ENCODE measurements around the gene CXCL11.
"Not testable (repeated sequence)": the region's sequence is repeated elsewhere in the genome, so short reads cannot be mapped to it uniquely, and the experiment has no call there.

The CXCL11 gene

GRCh38 chr4:76042241-76042998 lies 6.5 kb upstream of the CXCL11 start:
- DNase-seq (ENCODE audit: low spot score), result not testable (repeated sequence)

GRCh38 chr4:76036855-76037254 lies 985 bp upstream of the CXCL11 start:
- no peak for DNase-seq (ENCODE audit: low spot score)

GRCh38 chr4:76035141-76035540 lies 729 bp downstream of the CXCL11 start:
- DNase-seq (ENCODE audit: low spot score), result no peak

GRCh38 chr4:76029300-76029699 lies 6.6 kb downstream of the CXCL11 start:
- no peak for DNase-seq (ENCODE audit: low spot score)

GRCh38 chr4:76028350-76028765 lies 7.5 kb downstream of the CXCL11 start:
- peak; percentile 28 for DNase-seq (ENCODE audit: low spot score)

- no peak for DNase-seq (ENCODE audit: low spot score)
Measured at GRCh38 chr4:76024065-76024464, 11.8 kb downstream of the CXCL11 start.

- DNase-seq (ENCODE audit: low spot score), result peak; percentile 12
Measured at GRCh38 chr4:76023389-76023788, 12.5 kb downstream of the CXCL11 start, which contains the start of gene CXCL10. TSS of gene CXCL10 (minus strand) at chr4:76023497. CDS start at chr4:76023431, 66 bp downstream.

- DNase-seq (ENCODE audit: low spot score), result no peak
Measured at GRCh38 chr4:76022677-76023076, 13.2 kb downstream of the CXCL11 start.

- no peak for DNase-seq (ENCODE audit: low spot score)
Measured at GRCh38 chr4:76022031-76022430, 13.8 kb downstream of the CXCL11 start.

- DNase-seq (ENCODE audit: low spot score), result no peak
Measured at GRCh38 chr4:76017056-76017686, 18.7 kb downstream of the CXCL11 start.

GRCh38 chr4:76016393-76016792 lies 19.5 kb downstream of the CXCL11 start:
- DNase-seq (ENCODE audit: low spot score), result no peak

GRCh38 chr4:76013540-76013939 lies 22.3 kb downstream of the CXCL11 start:
- DNase-seq (ENCODE audit: low spot score), result no peak

GRCh38 chr4:76012388-76012801 lies 23.5 kb downstream of the CXCL11 start:
- DNase-seq (ENCODE audit: low spot score), result no peak

- no peak for DNase-seq (ENCODE audit: low spot score)
Measured at GRCh38 chr4:76011700-76012387, 24.0 kb downstream of the CXCL11 start.

- no peak for DNase-seq (ENCODE audit: low spot score)
Measured at GRCh38 chr4:76011018-76011670, 24.7 kb downstream of the CXCL11 start.

GRCh38 chr4:76010576-76010975 lies 25.3 kb downstream of the CXCL11 start:
- no peak for DNase-seq (ENCODE audit: low spot score)

- no peak for DNase-seq (ENCODE audit: low spot score)
Measured at GRCh38 chr4:76009311-76009710, 26.6 kb downstream of the CXCL11 start.

GRCh38 chr4:76007089-76007862 lies 28.6 kb downstream of the CXCL11 start, which contains the start of gene CXCL9:
TSS of gene CXCL9 (minus strand) at chr4:76007509. CDS start at chr4:76007449, 60 bp downstream.
- DNase-seq (ENCODE audit: low spot score), result no peak

- DNase-seq (ENCODE audit: low spot score), result no peak
Measured at GRCh38 chr4:76003620-76004019, 32.2 kb downstream of the CXCL11 start.

GRCh38 chr4:76003035-76003434 lies 32.8 kb downstream of the CXCL11 start:
- no peak for DNase-seq (ENCODE audit: low spot score)

- no peak for DNase-seq (ENCODE audit: low spot score)
Measured at GRCh38 chr4:76002176-76002575, 33.7 kb downstream of the CXCL11 start.

- DNase-seq (ENCODE audit: low spot score), result no peak
Measured at GRCh38 chr4:76001700-76002099, 34.2 kb downstream of the CXCL11 start.
